Ishikawa (cell line): ENCODE results near the gene IKBIP.

ENCODE experiments used
- CEBPB ChIP-seq: IDR thresholded peaks from 2 replicates; pipeline ENCODE4 v1.6.1; 2012
- CREB1 ChIP-seq: IDR thresholded peaks from 2 replicates; pipeline ENCODE4 v1.6.1; 2012; ENCODE audit warnings: low read depth
- EP300 ChIP-seq: IDR thresholded peaks from 2 replicates; pipeline ENCODE4 v1.6.1; 2012; ENCODE audit warnings: borderline replicate concordance
- NFIC ChIP-seq: IDR thresholded peaks from 2 replicates; pipeline ENCODE4 v1.6.1; 2012
- RAD21 ChIP-seq: IDR thresholded peaks from 2 replicates; pipeline ENCODE4 v1.6.1; 2012; ENCODE audit warnings: low read depth
- TEAD4 ChIP-seq: IDR thresholded peaks from 2 replicates; pipeline ENCODE4 v1.6.1; 2012
- YY1 ChIP-seq: IDR thresholded peaks from 2 replicates; pipeline ENCODE4 v1.6.1; 2012; ENCODE audit warnings: low read depth
- TF ChIP-seq, protein P1 (sequence below): IDR thresholded peaks from 2 replicates; pipeline ENCODE4 v1.6.1; 2012
- TF ChIP-seq, protein P2 (sequence below): IDR thresholded peaks from 2 replicates; pipeline ENCODE4 v1.6.1; 2012; ENCODE audit warnings: low read depth, mild to moderate bottlenecking

GRCh38 chr12:98581101-98581500 is 63.5 kb downstream of the IKBIP start:
- TF ChIP-seq TEAD4: no peak
- TF ChIP-seq CEBPB: no peak
- no peak for TF ChIP-seq YY1
- TF ChIP-seq, protein P1, sequence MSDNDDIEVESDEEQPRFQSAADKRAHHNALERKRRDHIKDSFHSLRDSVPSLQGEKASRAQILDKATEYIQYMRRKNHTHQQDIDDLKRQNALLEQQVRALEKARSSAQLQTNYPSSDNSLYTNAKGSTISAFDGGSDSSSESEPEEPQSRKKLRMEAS: no peak
- TF ChIP-seq NFIC: no peak
- no peak for TF ChIP-seq EP300
- TF ChIP-seq, protein P2, sequence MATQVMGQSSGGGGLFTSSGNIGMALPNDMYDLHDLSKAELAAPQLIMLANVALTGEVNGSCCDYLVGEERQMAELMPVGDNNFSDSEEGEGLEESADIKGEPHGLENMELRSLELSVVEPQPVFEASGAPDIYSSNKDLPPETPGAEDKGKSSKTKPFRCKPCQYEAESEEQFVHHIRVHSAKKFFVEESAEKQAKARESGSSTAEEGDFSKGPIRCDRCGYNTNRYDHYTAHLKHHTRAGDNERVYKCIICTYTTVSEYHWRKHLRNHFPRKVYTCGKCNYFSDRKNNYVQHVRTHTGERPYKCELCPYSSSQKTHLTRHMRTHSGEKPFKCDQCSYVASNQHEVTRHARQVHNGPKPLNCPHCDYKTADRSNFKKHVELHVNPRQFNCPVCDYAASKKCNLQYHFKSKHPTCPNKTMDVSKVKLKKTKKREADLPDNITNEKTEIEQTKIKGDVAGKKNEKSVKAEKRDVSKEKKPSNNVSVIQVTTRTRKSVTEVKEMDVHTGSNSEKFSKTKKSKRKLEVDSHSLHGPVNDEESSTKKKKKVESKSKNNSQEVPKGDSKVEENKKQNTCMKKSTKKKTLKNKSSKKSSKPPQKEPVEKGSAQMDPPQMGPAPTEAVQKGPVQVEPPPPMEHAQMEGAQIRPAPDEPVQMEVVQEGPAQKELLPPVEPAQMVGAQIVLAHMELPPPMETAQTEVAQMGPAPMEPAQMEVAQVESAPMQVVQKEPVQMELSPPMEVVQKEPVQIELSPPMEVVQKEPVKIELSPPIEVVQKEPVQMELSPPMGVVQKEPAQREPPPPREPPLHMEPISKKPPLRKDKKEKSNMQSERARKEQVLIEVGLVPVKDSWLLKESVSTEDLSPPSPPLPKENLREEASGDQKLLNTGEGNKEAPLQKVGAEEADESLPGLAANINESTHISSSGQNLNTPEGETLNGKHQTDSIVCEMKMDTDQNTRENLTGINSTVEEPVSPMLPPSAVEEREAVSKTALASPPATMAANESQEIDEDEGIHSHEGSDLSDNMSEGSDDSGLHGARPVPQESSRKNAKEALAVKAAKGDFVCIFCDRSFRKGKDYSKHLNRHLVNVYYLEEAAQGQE: no peak
- TF ChIP-seq RAD21: no peak
- TF ChIP-seq CREB1: no peak
